NCI-H146 treated with DMSO at 0.1 percent for 48 hours (cell line): ENCODE data around the gene PODNL1.

Source experiments
- DNase-seq: peaks from one replicate; lab custom pipeline; 2025; ENCODE audit not compliant: unreplicated experiment; lab: John Stamatoyannopoulos, UW

PODNL1 gene

DNA sequence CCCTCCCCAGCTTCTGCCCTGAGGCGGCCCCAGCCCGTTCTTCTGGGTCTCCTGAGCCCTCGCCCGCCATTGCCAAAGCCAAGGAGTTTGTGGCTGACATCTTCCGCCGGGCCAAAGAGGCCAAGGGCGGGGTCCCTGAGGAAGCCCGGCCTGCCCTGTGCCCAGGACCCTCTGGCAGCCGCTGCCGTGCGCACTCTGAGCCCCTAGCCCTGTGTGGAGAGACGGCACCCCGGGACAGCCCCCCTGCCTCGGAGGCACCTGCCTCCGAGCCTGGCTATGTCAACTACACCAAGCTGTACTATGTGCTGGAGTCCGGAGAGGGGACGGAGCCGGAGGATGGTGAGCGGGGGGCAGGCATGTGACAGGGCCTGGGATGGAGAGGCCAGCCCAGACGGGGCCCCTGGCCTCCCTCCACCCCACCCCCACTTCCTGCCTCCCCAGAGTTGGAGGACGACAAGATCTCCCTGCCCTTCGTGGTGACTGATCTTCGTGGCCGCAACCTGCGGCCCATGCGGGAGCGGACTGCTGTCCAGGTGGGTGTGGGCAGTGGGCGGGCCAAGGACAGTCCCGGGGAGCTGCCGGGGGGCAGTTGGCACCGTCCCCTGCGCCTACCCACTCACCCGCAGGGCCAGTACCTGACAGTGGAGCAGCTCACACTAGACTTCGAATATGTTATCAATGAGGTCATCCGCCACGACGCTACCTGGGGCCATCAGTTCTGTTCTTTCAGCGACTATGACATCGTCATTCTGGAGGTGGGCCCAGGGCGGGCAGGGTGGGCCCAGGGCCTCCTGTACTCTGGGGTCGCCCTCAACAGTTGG lies 21.1 kb upstream of the PODNL1 start:
- DNase-seq: no peak

DNA sequence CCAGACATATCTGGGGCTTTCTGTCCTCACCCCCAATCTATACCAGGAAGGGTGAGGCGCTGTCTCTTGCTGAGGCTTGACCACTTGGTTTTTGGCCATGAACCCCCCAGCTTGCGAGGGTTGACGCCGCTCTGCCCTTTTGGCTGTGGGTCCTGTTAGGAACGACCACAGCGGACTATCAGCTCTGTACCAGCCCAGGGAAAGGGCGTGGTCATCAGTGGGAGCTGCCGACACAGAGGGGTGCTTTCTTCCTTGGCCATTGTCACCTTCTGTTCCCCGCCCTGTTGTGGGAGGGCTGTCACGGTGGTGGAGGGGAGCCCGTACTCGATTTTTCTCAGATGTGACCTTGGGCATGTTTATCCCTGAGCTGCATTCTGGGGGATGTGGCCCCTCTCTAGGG lies 19.8 kb upstream of the PODNL1 start:
- DNase-seq: no peak

DNA sequence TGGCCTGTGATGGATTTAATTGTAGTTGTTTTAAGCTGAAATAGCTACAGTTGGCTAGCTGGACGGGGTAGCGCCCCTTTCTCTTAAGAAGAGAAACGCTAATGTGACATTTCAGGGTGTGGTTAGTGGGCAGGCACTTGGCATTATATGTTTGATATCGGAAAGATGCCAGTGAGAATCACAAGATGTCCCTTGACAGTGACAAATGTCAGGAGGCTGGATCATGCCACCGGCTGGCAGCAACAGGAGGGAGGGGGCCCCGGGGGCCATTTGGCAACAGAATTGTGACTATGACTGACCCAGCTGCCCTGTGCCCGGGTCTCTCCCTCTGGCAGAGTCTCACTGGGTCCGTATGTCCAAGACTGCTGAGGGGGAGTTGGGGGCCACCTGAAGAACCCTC lies 18.8 kb upstream of the PODNL1 start:
- DNase-seq: no peak

DNA sequence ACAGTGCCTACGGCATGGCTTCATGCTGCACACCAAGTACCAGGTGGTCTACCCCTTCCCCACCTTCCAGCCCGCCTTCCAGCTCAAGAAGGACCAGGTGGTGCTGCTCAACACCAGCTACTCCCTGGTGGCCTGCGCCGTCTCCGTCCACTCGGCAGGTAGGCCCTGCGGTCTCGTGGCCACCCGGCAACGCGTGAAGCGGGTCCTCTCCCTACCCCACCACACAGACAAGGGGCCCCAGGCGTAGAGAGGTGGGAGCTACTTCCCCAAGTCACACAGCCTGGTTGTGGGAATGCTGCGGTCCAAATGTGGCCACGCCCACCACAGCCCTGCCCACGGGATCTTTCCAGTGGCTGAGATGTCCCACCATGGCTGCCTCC lies 18.1 kb upstream of the PODNL1 start:
- no peak for DNase-seq

DNA sequence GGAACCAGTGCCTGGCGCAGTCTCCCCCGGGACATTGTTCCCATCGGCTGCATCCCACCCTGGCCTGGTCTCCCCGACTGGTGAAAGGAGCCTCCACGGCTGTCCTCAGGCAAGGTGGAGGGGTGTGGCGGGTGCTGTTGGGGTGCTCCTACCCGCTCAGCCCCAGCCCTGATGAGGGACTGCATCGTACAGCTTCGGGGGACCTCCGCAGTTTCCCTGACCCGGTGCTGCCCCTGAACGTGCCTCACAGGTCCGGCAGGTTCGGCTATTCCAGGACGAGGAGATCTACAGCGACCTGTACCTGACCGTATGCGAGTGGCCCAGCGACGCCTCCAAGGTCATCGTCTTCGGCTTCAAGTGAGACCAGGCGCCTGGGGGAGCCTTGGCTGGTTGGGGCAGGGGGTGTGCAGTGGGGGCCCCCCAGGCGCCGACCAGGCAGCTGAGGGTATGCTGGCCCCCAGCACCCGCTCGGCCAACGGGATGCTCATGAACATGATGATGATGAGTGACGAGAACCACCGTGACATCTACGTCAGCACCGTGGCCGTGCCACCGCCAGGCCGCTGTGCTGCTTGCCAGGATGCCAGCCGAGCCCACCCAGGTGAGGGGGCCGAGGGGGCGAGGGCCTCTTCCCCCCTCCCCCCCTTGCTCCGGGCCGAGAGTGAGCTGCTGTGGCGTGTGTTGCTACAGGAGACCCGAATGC lies 17.6 kb upstream of the PODNL1 start:
- no peak for DNase-seq

DNA sequence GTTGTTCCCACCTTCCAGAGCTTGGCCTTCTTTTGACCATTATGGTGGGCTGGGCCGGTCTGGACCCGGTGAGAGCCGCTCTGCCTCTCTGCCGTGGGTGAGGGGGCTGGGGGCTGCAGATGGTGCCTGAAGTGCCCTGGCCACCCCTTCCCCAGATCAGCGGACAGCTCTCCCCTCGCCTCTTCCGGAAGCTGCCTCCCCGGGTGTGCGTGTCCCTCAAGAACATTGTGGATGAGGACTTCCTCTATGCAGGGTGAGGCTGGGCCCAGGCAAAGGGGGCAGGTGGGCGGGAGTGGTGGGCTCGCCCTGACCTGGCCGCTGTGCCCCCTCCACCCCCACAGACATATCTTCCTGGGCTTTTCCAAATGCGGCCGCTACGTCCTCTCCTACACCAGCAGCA lies 16.0 kb upstream of the PODNL1 start:
- no peak for DNase-seq

DNA sequence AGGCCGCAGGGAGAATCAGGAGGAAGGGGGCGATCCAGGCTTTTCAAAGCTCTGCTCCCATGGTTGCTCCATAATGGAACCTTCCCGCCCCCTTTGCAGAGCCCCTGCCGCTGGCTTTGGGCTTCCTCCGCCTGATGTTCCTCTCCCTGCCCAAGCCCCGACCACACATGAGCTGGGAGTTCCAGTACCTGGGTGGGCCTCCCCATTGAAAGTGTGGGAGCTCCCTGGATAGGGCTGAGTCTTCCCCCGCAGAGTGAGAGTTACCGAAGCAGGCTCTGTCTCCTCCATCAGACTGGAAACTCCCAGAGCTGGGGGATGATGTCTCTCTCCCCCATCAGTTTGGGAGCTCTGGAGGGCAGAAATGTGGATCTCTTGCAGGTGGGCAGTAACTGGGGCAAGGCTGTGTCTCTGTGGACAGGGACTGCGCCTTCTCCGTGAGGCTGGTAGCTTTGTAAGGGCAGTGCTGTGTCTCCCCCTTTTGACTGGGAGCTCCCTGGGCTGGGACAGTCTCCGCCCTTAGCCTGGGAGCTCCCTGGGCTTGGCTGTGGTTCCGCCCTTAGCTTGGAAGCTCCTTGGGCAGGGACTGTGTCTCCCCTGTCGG lies 14.8 kb upstream of the PODNL1 start:
- no peak for DNase-seq

DNA sequence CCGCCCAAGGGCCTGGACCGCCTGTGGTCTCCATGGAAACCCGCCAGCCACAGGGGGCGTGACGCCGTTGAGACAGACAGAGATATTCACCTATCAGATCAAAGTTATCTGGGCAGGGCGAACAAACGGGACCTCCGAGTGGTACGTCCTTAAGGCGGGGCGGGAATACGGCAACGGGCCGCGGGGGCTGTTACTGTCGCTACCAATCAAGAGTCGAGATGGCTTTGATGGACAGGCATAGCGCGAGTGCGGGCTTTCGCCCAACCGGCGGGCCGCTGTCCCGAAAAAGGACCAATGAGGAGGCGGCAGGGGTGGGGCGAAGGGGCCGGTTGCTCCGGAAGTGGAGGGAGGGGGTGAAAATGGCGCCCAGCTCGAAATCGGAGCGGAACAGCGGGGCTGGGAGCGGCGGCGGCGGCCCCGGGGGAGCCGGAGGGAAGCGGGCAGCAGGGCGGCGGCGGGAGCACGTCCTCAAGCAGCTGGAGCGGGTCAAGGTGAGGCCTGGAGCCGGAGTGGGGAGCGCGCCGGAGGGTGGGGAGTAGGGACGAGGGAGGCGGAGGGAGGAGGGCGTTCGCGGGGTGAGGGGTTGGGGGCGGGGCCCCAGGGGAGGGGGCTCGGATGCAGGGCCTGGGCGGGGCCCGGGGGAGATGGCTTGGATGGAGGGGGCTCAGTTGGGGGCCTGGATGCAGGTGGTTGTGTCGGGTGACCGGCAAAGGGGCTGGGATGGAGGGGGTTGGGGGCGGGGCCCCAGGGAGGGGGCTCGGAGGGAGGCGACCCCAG lies 14.1 kb upstream of the PODNL1 start, which contains the start of gene DCAF15:
Gene DCAF15, plus strand, starts transcription at position 356 of the 777 bp plus-strand sequence. Its CDS starts 4 bp downstream, at position 360.
- peak; percentile 100 for DNase-seq

DNA sequence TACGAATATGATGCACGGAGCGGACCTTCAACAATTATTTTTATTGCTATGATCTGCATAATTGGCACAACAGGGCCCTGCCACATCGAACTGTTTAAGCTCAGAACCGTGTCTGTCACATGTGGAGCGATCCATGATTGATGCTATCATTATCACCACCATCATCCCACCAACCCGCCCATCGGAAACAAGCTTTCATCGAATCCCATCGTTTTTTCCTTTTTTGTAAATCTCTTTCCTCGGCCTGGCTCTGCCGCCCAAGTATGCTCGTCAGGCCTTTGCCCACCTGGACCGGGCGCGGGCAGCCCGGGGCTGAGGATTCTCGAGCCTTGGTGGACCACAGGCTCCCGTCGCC lies 13.6 kb upstream of the PODNL1 start:
- DNase-seq: no peak

DNA sequence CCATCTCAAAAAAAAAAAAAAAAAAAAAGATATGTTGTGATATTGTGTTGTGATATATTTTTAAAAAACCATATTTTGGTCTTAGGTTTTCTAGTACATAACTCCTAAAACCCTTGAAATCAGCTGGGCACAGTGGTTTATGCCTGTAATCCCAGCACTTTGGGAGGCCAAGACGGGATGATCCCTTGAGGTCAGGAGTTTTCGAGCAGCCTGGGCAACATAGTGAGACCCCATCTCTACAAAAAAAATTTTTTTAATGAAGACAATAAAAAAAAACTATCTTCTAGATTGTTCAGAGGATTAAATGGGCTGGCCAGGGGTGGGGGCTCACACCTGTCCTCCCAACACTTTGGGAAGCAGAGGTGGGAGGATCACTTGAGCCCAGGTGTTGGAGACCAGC lies 12.8 kb upstream of the PODNL1 start:
- DNase-seq: no peak

DNA sequence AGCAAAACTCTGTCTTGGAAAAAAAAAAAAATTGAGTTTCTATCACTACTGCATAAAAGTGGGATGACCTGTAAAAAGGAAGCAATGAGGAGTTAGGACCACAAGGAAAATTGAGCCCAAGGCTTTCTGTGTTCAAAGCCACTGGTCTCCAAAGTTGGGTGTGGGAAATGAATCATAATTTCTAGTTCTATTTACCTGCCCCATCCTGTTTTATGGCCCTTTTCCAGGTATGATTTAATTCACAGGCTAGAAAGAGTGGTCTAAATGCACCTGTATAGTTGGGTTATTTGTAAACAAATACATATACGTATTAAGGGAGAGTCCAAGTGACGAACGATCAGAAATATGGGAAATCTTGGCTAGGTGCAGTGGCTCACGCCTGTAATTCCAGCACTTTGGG lies 8.2 kb upstream of the PODNL1 start:
- DNase-seq: no peak

DNA sequence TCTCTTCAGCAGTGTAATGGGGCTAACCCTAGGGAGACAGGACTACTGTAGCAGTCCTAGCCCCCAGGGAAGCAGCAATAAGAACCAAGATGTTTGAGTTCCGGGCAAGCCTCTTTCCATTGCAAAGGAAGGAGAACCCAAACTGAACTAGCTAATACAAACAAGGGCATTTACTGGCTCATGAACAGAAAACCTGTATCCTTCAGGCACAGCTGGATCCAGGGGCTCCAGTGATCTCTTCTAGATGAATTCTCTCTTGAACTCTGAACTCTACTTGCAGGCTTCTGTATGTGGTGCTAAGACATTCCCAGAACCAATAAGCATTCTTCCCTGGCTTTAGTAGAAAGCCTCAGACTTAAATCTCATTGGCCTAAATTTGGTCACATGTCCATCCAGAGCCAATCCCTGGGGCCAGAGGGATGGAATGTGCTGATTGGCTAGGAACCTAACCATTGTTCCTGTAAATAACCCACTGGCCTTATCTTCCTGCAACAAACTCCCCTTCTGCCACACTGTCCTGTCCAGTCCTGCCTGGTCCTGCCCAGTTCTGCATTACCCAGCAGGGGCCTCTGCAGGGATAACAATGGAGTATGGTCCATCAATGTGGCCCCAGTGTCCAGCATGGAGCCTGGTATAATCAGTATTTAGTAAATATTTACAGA lies 3.9 kb upstream of the PODNL1 start:
- no peak for DNase-seq

DNA sequence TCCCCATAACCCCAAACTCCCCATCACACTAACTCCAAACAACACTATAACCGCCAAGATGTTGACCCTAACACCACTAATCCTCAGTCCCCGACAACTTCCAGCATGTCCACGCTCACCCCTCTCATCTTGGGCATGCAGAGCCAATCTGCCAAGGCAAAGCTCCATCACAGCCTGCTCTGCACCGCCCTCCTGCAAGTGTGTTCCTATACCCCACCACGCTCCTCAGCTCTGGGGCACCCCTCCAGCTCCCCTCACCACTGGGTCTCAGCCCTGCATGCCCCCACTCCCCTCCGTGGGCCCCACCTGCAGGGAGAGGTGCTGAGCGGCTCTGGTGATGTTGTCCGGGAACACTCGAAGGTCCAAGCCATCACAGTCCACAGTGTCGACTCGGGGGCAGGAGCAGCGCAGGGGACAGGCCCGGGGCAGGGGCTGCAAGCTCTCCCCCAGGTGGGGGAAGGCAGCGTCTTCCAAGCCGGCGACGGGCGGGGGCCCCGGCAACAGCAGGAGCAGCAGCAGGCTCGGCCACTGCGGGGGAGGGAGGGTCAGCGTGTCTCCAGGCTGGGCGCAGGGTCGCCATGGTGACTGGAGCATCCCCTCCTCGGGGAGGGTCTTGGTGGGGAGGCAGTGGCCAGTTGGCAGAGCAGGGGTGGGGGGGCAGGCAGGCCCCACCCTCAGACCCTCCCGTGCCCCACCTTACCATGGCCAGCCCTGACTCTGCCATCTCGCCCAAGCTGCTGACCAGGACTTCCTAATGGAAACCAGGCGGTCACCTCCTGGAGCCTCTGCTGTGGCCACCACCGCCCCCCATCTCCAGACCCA lies 527 bp downstream of the PODNL1 start:
- no peak for DNase-seq

DNA sequence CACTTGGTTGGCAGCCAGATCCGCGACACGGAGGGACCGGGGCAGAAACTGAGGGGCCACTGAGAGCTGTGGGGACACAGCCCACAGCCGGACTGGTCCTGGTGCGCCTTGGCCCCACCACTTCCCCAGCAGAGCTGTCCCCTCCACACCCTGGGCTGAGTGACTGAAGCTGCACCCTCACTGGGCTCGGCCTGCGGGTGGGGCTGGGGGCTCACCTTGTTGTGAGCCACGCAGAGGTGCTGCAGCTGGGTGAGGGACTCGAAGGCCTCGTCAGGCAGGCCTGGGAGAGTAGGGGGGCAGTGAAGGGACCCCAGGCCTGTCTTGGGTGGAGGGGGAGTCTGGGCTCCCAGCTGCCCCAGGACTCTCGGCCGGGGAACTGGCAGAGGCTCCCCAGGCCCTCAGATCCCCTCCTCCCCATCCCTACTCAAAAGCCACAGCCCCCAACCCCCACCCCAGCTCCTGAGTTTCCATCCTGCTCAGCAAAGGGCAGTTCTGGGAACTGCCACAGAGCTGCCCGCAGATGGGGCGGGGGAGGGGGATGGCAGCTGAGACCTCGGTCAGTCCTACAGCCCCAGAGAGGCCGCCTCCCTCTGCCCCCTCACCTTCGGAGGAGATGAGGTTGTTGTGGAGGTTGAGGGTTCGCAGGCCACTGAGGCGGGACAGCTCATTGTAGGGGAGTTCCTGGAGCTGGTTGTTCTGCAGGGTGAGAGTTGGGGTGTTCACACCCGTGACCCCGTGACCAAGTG lies 2.3 kb downstream of the PODNL1 start:
- no peak for DNase-seq

DNA sequence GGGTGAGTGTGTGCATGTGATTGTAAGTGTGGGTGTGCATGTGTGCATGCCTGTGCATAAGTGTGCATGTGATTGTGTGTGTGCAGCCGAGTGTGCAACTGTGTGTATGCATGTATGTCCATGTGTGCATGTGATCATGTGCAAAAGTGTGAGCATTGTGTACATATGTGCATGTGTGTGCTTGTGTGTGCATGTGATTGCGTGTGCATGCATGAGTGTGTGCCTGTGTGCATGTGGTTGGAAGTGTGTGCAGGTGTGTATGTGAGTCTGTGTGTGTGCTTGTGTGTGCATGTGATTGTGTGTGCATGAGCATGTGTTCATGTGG lies 3.5 kb downstream of the PODNL1 start:
- no peak for DNase-seq

DNA sequence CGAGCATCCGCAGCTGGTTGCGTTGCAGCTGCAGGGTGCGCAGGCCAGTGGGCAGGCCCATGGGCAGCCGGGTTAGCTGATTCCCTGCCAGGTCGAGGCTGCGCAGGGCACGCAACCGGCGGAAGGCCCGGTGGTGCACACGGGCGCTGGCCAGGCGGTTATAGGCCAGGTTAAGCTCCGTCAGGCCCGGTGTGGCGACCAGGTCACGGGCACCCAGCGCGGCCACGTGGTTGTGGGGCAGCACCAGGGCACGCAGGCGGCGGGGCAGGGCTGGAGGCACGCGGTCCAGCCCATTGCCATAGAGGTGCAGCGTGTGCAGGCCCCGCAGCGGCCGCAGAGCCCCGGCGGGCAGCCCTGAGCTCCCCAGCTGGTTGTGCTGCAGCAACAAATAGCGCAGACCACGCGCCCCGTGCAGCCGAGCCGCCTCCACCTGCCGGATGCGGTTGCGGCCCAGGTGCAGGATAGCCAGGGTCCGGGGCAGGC lies 5.3 kb downstream of the PODNL1 start:
- peak; percentile 9 for DNase-seq

DNA sequence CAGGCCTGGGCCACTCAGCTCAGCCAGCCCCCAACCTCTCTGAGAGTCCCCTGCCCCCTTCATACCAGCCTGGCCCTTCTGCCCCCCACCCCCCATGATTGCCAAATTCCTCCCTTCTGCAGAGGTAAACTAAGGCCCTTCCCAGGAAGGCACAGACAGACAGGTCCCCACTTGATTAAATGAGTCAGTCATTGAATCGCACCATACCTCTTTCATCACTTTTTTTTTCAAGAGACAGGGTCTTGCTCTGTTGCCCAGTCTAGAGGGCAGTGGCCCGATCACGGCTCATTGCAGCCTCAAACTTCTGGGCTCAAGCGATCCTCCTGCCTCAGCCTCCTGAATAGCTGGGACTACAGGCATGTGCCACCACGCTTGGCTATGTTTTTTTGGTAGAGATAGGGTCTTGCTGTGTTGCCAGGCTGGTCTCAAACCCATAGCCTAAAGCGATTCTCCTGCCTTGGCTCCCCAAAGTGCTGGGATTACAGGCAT lies 6.0 kb downstream of the PODNL1 start:
- no peak for DNase-seq

DNA sequence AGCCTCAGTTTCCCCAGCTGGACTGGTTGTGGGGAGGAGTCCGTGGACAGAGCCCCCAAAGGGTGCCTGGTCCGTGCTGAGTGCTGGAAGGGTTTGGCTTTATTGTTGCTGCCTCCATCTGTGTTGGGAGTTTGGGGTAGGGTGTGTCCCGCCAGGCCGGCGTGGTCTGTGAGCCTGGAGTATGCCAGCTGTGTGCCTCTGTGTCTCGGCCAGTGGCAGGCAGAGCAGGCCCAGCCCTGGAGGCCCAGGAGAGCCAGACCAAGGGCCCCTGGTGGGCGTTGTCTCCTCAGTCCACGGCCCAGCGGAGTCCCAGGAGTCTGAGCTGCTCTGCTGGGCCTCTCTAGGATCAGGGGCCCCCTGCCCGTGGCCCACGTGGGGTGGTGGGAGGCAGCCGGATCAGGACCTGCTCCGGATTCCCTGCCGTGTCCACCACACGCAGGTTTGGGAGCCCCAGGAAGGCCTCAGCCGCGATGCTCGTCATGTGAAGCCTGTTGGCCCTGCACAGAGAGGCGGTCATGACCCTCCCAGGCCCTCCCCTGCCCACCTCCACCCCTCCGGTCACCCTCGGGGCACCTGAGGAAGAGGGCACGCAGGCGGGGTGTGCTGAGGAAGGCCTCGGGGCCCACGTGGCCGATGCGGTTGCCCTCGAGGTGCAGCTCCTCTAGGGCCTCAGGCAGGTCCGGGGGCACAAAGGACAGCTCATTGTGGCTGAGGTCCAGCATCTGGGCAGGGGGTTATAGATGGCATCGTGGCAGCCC lies 6.6 kb downstream of the PODNL1 start:
- no peak for DNase-seq

DNA sequence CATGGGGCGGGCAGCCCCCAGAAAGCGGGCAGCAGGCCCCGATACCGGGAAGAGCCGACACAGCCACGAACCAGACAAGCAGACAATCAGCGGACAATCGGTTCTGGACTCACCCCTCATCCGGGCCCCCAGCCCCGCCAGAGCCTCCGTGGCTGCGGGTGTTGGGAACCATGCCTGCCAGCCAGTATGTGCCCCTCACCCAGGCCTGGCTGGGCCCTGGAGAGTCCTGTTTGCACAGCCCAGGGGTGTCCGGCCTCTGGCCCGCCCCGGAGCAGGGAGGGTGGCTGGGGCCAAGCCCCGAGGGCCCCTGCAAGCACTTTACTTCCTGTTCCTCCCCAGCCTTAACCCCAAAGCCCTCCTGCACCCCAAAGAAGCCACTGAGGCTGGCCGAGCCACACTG lies 7.8 kb downstream of the PODNL1 start:
- DNase-seq: no peak
